Measurements from ENCODE around the gene IGF2BP2. TPM values are rescaled to one million over a fixed set of nuclear protein-coding genes. Genes with fewer than 3 reads are reported as not detected.
A peak's percentile ranks its signal among the peaks of the same experiment; 100 is the strongest.

IGF2BP2 gene
- total RNA-seq, 4 donors from 2014 or later = 5.4 to 7.9 (median 6.2) TPM

DNA sequence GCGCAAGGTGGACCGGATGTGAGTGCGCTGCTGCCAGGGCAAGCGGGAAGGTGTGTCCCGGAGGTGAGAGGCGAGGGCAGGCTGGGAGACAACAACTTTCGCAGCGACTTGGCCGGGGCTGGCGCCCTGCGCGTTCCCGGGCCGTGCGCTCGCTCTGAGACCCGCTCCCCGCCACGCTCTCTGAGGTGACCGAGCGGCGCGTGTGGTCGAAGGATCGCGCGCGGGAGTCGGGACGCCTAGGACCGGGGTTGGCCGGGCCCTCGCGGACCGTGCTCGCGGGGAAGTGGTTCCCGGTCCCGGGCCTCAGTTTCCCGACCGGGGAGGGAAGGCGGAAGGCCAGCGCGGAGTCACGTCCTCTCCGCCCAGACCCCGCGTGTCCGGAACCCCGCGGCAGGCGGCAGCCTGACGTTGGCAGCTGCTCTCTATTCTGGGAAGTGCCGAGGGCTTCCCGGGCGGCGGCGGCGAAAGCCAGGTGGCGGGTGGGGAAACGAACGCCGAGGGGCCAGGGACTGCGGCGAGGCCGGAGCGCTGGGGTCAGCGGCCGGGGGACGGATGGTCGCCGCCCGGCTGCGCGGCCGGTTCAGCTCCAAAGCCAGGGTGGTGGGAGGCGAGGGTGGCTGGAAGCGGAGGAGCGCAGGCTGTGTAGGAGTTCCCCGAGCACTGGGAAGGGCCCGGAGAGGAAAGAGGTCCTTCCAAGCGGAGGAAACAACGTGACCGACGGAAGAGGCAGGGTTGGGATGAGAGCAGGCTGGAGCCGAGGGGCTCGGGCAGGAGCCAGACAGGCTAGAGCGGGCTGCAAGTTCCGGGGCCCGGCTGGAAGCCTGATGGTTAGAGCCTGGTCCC is 1.0 kb upstream of the IGF2BP2 start:
- peak overlapping the region; percentile 44 to 79 (median 69) for H3K27ac ChIP-seq (replicated peaks in 1 of 4)
- H3K27me3 ChIP-seq = peaks cover 10 to 79% (median 47%) of the 10 kb centered on the region in 4 donors
- peaks cover 20 to 38% (median 35%) of the 10 kb centered on the region in 4 donors for H3K4me1 ChIP-seq
- WGBS = 4% methylated on average over 25 of the region's 90 CpGs
- DNase-seq (ENCODE audit: extremely low spot score) = no peak
- no peaks in the 10 kb centered on the region for H3K9me3 ChIP-seq
- H3K4me3 ChIP-seq = peak overlapping the region; percentile 62 to 82 (median 64)
- peak in 1 of 2 donors; percentile 16 for TF ChIP-seq POLR2AphosphoS5 (IDR thresholded peaks at IDR 0.05)
- TF ChIP-seq, protein P1, sequence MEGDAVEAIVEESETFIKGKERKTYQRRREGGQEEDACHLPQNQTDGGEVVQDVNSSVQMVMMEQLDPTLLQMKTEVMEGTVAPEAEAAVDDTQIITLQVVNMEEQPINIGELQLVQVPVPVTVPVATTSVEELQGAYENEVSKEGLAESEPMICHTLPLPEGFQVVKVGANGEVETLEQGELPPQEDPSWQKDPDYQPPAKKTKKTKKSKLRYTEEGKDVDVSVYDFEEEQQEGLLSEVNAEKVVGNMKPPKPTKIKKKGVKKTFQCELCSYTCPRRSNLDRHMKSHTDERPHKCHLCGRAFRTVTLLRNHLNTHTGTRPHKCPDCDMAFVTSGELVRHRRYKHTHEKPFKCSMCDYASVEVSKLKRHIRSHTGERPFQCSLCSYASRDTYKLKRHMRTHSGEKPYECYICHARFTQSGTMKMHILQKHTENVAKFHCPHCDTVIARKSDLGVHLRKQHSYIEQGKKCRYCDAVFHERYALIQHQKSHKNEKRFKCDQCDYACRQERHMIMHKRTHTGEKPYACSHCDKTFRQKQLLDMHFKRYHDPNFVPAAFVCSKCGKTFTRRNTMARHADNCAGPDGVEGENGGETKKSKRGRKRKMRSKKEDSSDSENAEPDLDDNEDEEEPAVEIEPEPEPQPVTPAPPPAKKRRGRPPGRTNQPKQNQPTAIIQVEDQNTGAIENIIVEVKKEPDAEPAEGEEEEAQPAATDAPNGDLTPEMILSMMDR (IDR thresholded peaks at IDR 0.05) = no peak
- no peak for TF ChIP-seq POLR2A (IDR thresholded peaks at IDR 0.05; ENCODE audit: low read depth)
- TF ChIP-seq EP300 (IDR thresholded peaks at IDR 0.05) = no peak
- intact Hi-C loops (cut with DNase I) = no loop called here
- H3K36me3 ChIP-seq = no peaks in the 10 kb centered on the region

DNA sequence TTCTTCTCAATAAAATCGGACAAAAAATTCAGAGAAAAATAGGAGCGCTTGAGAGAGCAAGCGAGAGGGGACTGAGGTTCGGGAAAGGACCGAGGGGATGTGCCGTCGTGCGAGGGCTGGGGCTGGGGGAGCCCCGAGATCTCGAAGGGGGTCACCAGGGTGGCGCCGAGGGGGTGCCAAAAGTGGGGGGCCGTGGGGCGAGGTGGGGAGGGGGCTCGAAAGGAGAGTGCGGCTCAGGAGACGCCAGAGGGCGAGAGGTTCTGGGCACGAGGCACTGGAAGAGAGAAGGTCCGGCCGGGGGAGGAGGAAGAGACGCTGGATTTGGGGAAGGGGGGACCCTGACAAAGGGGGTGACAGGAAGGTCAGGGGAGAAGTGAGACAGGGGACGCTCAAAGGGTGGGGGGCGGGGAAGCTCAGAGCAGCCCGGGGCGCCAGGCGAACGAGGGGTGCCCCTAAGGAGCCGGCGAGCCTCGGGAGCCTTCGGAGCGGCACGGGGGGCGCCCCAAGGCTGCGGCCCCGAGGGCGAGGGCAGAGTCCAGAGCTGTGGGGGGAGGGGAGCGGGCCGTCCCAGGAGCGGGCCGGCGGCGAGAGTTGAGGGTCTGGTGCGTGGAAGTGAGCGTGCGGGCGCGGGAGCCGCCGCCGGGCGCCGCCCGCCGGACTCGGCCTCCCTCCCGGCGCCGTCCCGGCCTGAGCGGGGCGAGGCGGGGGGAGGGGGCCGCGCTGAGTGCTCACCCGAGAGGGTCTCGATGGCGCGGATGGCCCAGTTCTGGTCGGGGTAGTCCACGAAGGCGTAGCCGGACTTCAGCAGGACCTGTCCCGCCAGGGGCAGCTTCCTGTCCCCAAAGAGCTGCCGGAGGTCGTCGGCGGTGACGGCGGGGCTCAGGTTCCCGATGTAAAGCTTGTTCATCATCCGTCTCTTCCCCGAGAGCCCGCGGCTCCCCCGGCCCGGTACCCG is 514 bp downstream of the IGF2BP2 start:
- no peak for DNase-seq (ENCODE audit: extremely low spot score)
- H3K27ac ChIP-seq (replicated peaks in 1 of 4) = peak overlapping the region; percentile 44 to 79 (median 77)
- WGBS = 4% methylated on average over 42 of the region's 89 CpGs
- peaks cover 20 to 38% (median 35%) of the 10 kb centered on the region in 4 donors for H3K4me1 ChIP-seq
- TF ChIP-seq POLR2A (IDR thresholded peaks at IDR 0.05; ENCODE audit: low read depth) (no peak), EP300 (IDR thresholded peaks at IDR 0.05) (no peak), POLR2AphosphoS5 (IDR thresholded peaks at IDR 0.05) (no peak)
- TF ChIP-seq, protein P1 (IDR thresholded peaks at IDR 0.05) = no peak
- no peaks in the 10 kb centered on the region for H3K36me3 ChIP-seq
- H3K9me3 ChIP-seq = no peaks in the 10 kb centered on the region
- peak overlapping the region; percentile 62 to 82 (median 64) for H3K4me3 ChIP-seq
- peaks cover 10 to 90% (median 53%) of the 10 kb centered on the region in 4 donors for H3K27me3 ChIP-seq
- intact Hi-C loops (cut with DNase I) = no loop called here

DNA sequence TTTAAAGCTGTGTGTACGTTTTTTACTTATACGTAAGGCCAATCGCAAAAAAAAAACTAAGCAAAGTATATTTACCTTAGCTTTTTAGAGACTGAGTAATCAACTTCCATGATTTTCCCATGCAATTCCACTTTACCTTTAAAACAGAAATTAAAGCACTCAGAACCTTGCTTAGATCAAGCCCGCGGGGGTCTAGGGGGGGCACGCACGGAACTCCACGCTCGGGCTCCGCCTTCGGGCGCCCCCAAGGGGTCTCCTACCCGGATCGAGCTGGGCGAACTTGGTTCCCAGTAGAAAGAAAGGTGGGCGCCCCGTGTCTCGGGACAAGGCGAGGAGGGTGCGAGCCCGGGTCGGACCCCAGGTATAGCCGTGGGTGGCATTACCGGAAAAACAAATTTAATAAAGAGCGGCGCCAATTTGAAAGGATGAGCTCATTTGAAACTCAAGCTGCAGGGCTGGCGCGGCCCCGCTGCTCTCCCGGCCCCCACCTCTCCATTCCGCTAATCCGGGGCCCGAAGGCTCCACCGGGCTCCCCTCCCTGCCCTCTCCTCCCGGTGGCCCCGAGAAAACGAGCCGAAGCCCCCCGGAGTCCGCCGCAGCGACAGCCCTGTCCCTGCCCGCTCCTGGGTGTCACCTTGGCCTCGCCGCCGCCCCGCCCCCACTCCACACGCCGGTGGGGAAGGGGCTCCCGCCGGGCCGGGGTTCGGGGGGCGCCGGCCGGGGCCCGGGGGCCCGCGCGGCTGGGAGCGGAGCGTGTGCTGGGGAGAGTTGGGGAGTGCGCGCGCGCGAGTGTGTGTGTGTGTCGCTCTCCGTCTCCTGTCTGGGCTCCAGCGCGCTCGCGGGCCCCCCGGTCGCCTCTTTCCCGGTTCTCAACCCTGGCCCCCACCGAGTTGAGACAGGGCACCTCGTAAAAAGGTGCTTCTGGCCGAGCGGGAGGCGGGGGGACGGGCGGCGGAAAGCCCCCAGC is 1.5 kb downstream of the IGF2BP2 start:
- peak overlapping the region; percentile 62 to 82 (median 64) for H3K4me3 ChIP-seq
- no peak for DNase-seq (ENCODE audit: extremely low spot score)
- intact Hi-C loops (cut with DNase I) = no loop called here
- peaks cover 20 to 38% (median 35%) of the 10 kb centered on the region in 4 donors for H3K4me1 ChIP-seq
- H3K36me3 ChIP-seq = no peaks in the 10 kb centered on the region
- peak overlapping the region; percentile 44 to 79 (median 77) for H3K27ac ChIP-seq (replicated peaks in 1 of 4)
- no peaks in the 10 kb centered on the region for H3K9me3 ChIP-seq
- peaks cover 10 to 94% (median 53%) of the 10 kb centered on the region in 4 donors for H3K27me3 ChIP-seq
- TF ChIP-seq POLR2AphosphoS5 (IDR thresholded peaks at IDR 0.05) (no peak), EP300 (IDR thresholded peaks at IDR 0.05) (no peak), POLR2A (IDR thresholded peaks at IDR 0.05; ENCODE audit: low read depth) (no peak)
- TF ChIP-seq, protein P1 (IDR thresholded peaks at IDR 0.05) = no peak
- WGBS = 2% methylated on average over 41 of the region's 84 CpGs
